T-helper 1 cell treated with Interleukin-12 subunit alpha and Interleukin-12 subunit beta and Interleukin-4 antibody, amounts not matched to agents 30 ng/mL and 1 ng/mL, for 36 hours (primary cell): ENCODE results near the gene TXN2. TPM values are rescaled to one million over a fixed set of nuclear protein-coding genes. Genes with fewer than 3 reads are reported as not detected.
"Not testable (repeated sequence)": the region's sequence is repeated elsewhere in the genome, so short reads cannot be mapped to it uniquely, and the experiment has no call there.

ENCODE experiments used
- intact Hi-C: fragments of 100-400 bp; cut with micrococcal nuclease; formaldehyde crosslinking; loops from one replicate; pipeline ENCODE4 v1.15.1; 2024
- total RNA-seq: library from RNA; stranded (reverse); gene quantifications from 2 replicates; pipeline ENCODE4 v1.2.3, GENCODE V29; 2022

Gene TXN2
- total RNA-seq, 1 donor from 2014 or later: 67.6 TPM

DNA sequence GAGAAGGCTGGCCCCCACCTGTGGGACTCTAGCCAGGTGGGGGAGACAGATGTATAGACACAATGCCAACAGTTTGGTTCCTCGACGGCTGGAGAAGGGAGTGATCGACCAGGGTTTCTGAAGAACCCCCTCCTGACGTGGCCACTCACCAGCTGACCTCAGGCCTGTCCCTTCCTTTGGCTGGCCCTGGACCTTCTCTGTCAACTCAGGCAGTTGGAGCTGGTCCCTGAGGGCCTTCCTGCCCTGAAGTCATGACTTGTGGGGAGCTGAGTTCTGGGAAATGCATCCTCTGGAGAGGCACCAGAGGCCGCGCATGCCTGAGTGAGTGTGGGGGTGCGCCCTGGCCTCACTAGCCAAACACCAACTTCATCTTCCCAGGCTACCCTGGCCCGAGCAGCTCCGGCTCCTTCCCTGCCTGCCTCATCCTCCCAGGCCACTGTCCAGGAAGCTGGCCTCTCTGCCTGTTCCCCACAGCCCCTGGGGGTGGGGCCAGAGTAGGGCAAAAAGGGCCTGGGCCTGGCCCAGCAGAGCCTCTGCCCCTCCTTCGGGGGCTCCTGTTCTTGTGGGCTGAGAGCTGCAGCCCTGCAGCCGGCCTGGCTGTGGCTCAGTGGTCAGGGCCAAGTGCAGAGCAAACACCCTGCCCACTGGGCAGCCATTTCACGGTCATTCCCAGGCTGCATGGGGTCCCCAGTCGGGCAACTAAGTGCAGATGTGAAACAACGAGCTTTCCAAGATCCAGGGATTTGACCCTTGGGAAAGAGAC is 23.6 kb downstream of the TXN2 start:
- intact Hi-C loops: loop anchor here (5.0 kb wide), 1 partner anchor 156 kb away; no protein-coding TSS in a partner anchor

DNA sequence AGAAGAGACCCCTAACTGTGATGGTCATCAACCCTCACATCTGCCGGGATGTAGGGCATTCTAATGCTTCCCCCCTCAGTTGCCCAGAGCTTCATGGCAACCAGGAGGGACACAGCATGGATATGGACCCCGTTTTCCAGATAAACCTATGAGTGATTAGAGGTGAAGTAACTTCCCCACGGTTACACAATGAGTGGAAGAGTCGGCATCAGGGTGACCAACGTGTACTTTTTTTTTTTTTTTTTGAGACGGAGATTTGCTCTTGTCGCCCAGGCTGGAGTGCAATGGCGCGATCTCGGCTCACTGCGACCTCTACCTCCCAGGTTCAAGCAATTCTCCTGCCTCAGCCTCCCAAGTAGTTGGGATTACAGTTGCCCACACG is 25.0 kb downstream of the TXN2 start:
- intact Hi-C loops: loop anchor here (5.0 kb wide), 1 partner anchor 154 kb away; no protein-coding TSS in a partner anchor

DNA sequence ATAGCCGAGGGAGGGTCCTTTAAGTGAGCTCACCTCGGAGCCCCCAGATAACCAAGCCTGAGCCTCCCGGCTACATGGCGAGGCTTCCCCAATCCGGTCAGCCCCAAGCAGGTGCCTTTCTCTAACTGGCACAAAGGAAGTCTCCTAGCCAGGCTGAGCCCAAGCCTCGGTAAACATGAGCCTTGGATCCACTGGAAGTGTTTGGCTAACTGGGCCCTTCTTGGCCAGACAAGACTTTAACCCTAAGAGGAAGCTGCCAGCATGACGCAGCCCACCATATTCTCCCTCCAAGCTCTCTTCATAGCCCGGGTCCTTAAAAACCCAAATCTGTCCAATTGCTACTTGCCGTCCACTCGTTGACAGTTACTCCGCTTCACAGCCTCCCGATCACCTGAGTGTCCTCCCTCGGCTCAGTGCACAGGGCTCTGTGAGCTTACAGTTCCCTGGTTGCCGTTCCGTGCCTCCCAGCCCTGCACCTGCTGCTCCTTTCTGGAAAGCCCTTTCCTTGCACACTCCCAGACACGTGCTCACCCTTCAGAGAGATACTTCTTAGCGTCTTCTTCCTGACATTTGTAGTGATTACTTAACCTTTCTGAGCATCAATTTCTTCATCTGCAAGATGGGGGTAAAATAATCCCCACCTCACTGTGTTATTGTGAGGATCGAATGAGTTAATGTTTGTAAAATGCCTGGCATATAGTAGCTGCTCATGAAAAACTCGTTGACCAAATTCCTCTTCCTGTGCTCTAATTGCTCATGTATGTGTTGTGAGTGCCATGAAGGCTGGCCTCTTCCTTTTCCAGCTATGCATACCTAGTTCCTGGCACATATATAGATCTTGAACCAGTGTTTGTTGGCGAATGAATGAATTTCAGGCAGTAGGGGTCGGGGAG is 25.6 kb downstream of the TXN2 start:
- intact Hi-C loops: loop anchor here (1.0 to 5.0 kb wide), 7 partner anchors 14 to 154 kb away; partner anchors contain the start of gene EIF3D

DNA sequence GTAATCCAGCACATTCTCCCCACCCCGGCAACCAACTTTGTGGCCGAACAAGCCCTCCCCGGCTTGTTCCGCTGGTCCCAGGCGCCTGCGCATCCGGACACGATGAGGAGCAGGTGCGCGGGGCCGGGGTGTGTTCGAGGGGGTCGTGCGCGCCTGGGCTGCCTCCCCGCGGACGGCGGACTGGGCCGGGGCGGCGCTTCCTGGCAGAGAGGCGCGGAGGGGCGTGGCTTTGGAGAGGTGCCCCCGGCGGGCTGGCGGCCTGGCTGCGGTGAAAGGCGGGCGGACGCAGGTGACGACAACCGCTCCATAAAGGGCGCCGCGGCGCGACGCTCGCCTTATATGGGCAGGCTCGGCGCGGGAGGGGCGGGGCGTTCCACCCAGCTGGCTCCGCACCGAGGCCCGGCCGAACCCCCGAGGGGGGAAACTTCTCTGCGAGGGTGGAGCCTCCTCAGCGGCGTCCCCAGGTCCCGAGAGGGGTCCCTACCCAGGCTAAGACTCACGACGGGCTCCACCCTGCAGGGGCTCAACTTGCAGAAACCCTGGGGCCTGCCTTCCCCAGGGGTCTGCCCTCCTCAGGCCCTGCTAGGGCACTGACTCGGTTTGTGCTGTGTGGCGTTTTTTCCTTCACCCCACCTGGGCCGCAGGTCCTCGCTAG is 26.4 kb downstream of the TXN2 start:
- intact Hi-C loops: loop anchor here (1.0 to 5.0 kb wide), 7 partner anchors 15 to 153 kb away; partner anchors contain the start of gene EIF3D

DNA sequence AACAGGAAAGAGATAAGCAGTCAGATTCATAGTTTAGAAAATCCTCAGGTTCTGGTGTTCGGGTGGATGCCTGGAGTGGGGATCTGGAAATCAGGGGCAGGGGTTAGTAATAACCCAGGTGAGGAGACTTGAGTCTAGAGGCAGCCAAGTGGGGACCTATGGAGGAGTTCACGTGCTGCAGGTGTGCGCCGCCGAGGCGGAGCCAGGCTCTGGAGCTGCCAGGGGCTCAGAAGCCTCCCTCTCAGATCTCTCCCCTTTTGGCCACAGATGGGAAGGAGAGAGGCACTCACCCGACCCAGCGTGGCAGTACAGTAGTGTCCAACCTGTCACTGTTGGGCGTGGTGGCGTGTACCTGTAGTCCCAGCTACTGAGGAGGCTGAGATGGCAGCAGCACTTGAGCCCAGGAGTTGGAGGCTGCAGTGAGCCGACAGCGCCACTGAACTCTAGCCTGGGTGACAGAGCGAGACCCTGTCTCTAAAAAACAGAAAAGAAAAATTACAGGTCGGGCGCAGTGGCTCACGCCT is 27.5 kb downstream of the TXN2 start:
- intact Hi-C loops: no loop called here

DNA sequence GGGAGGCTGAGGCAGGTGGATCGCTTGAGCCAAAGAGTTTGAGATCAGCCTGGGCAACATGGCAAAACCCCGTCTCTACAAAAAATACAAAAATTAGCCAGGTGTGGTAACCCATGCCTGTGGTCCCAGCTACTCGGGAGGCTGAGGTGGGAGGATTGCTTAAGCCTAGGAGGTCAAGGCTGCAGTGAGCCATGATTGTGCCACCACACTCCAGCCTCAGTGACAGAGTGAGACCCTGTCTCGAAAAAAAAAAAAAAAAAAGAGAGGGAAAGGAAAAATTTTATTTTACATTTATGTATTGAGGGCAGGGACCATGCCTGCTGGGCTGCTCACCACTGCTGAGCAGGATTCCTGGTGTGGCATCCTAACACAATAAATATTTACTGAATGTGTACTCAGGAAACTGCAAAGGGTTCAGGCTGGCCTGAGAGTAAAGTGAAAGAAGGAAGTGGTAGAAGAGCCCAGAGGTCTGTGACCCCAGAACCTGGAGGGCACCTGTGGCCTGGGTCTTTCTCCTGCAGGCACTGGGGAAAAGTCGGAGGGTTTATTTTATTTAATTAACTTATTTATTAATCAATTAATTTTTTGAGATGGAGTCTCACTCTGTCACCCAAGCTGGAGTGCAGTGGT is 28.3 kb downstream of the TXN2 start:
- intact Hi-C loops: not testable (repeated sequence)

DNA sequence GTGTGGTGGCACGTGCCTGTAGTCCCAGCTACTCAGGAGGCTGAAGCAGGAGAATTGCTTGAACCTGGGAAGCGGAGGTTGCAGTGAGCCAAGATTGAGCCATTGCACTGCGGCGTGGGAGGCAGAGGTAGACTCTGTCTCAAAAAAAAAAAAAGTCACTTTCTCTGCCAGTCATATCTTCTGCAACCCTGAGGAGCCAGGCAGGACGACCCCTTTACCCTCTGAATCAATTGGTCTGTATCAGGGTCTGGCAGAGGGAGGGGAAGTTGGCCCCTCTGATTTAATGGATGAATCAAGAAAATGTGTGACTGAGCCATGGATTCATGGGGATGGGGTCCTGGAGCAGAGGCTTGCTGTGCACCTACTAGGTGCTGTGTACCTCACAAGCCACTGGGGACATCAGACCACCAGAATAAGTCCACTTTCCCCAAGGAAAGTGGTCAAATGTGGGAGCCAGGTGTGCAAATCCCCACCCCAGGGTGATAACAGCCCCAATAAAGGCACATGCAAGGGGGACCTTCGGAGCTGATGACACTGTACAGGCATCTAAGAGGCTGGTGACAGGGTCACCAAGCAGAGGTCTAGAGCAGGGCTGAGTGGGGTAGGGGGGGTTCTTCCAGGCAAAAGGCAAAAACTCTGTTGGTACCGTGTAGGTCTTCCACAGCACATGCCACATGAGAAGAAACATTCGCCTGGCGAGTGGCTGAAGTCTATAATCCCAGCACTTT is 29.0 kb downstream of the TXN2 start:
- intact Hi-C loops: no loop called here

DNA sequence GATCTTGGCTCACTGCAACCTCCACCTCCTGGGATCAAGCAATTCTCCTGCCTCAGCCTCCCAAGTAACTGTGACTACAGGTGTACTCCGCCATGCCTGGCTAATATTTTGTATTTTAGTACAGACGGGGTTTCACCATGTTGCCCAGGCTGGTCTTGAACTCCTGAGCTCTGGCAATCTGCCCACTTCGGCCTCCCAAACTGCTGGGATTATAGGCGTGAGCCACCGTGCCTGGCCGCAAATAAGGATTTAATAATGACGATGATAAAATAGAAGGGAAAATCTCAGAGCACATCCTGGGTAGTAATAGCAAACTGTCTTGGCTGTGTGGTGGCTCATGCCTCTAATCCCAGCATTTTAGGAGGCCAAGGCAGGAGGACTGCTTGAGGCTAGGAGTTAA is 30.5 kb downstream of the TXN2 start:
- intact Hi-C loops: loop anchor here (1.0 kb wide), 5 partner anchors 30 to 86 kb away; partner anchors contain the start of genes EIF3D and TXN2

DNA sequence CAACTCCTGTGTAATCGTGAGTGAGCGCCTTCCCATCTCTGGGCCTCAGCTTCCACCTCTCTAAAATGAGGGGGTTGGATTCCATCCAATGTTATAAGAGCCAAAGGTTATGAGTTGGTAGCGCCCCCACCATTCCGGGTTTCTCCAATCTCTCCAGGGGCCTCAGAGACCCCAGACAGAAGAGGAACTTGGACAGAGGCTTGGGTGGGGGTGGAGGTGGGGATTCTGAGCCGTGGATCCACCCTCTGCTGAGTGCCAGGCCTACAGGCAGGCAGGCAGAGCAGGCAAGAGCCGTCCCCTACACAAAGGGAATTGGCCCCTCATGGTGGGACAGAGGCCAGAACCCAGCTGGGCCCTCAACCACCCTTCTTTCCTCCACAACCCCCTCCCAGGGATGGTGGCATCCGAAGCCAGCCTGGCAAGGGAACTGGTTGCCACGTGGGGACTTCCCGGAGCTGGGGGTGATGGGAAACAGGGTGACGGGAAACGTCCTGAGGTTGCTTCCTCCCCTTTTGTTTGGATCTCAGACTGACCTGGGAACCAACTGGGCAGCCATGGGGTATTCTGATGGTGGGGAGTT is 31.8 kb downstream of the TXN2 start:
- intact Hi-C loops: no loop called here

DNA sequence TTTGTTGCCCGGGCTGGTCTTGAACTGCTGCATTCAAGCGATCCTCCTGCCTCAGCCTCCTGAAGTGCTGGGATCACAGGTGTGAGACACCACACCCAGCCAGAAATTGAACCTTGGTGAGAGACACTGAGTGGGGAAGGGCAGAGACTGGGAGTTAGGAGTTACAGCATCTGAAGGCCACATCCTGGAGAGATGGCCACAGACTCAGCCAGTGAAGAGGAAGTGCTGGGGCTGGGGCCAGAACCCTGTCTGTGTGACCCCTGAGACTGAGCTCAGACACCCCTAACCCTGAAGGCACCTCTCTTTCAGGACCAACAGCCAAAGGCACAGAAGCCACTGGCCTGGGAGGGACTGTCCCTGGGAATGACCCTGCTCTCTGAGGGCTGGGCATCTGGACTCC is 33.8 kb downstream of the TXN2 start:
- intact Hi-C loops: no loop called here

DNA sequence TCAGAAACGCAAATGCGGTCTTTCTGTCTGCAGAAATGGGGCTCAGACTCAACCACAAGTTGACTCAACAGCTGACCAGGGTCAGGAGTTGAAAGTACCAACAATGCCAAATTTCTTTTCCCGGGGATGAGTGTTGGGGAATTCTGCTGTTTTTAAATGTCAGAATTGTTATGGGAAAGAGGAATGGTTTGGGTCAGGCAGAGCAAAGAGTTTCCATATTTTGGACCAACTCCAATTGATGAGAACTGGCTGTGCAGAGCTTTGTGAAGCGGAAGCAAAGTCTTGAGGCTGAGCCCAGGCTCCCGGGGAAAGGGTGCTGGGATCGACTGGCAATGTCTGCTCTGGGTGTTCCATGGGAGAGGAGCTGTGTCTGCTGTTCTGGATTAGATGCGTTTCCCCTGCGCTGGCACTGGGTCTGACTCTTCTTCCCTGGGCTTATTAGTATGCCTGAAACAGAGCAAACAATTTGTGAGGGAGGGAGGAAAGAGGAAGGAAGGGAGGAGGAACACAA is 36.2 kb downstream of the TXN2 start:
- intact Hi-C loops: no loop called here

DNA sequence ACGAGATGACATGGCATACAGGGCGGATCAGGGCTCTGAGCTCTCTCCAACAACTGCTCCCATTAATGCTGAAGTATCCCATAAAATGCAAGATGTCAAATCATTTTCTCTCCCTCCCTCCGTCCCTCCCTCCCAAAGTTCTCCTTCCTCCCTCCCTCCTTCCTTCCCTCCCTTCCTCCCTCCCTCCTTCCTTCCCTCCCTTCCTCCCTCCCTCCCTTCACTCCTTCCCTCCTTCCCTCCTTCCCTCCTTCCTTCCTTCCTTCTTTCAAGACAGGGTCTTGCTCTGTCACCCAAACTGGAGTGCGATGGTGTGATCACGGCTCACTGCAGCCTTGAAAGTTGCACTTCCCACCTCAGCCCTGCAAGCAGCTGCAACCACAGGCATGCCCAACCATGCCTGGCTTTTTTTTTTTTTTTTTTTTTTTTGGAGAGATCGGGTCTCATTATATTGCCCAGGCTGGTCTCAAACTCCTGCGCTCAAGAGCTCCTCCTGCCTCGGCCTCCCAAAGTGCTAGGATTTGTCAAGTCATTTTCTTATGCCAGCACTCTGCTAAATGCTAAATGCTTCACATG is 38.2 kb downstream of the TXN2 start:
- intact Hi-C loops: no loop called here

DNA sequence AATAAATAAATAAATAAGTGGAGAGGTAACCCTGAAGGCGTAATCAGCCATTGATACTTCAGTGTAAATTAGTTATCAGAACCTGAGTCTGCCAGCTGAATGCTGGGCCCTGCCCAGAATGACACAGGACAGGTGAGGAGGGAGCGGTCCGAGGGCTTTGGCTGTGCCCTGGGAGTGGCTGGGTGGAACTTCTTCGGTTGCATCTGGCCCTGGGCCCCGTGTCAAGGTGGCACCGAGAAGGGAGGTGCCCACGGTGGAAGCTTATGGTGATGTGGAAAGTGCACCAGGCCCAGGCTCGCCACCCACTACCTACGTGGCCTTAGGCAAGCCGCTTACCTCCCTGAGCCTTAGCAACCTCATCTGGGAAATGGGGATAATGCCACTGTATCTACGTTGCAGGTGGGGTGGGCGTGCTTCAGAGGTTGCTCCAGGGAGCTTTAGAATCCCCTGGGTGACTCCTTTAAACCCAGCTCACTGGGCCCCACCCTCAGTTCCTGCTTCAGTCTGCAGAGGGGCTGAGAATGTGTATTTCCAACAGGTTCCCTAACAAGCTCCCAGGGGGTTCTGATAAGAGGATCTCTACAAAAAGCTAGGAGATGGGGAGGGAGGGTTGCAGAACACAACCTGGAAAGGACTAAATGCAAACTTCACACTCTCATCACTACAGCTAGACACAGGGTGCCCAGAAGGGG is 38.8 kb downstream of the TXN2 start:
- intact Hi-C loops: no loop called here

DNA sequence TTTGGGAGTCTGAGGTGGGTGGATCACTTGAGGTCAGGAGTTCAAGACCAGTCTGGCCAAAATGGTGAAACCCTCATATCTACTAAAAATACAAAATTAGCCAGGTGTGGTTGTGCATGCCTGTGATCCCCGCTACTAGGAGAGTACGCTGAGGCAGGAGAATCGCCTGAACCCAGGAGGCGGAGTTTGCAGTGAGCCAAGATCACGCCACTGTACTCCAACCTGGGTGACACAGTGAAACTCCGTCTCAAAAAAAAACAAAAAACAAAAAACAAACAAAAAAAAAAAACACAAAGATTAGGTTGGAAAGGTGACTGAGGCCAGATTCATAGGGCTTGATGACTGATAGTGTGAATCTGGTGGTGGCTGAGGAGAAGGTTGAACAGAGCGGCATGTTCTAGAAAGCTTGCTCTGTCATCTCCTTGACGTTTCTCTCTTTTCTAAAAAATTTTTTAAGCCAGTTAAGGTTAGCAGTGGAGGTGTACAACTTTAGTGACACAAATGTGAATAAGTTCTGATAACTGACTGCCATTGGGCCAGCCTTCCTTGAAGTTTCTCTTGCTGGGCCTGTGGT is 40.9 kb downstream of the TXN2 start:
- intact Hi-C loops: no loop called here

DNA sequence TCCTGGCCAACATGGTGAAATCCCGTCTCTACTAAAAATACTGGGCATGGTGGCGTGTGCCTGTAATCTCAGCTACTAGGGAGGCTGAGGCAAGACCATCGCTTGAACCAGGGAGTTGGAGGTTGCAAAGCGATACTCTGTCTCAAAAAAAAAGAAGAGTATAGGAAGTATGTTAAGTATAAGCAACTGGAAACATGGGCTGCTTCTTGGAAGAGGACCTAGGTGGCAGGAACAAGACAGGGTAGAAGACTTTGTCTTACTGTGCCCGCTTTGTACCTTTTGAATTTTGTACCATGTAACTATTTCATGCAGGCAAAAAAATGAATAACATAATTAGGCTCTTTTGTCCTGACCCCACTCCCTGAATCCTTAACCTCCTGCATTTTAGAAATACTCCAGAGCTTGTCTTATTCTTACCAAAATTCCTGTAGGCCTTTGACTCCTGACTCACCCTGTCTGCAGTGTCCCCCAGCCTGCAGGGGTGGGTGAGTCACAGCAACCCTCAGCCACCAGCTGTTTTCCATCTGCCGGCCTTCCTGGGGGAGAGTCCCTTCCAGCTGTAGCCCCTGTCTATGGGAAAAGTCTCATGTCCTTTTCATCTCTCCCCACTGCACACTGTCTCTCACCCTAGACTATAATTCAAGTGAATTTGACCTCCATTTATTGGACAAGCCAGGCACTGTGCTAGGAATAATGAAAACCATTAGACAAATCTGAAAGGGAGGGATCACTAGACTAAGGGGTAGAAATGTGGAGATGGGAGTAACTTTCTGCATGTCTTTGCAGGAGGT is 41.8 kb downstream of the TXN2 start:
- intact Hi-C loops: no loop called here

DNA sequence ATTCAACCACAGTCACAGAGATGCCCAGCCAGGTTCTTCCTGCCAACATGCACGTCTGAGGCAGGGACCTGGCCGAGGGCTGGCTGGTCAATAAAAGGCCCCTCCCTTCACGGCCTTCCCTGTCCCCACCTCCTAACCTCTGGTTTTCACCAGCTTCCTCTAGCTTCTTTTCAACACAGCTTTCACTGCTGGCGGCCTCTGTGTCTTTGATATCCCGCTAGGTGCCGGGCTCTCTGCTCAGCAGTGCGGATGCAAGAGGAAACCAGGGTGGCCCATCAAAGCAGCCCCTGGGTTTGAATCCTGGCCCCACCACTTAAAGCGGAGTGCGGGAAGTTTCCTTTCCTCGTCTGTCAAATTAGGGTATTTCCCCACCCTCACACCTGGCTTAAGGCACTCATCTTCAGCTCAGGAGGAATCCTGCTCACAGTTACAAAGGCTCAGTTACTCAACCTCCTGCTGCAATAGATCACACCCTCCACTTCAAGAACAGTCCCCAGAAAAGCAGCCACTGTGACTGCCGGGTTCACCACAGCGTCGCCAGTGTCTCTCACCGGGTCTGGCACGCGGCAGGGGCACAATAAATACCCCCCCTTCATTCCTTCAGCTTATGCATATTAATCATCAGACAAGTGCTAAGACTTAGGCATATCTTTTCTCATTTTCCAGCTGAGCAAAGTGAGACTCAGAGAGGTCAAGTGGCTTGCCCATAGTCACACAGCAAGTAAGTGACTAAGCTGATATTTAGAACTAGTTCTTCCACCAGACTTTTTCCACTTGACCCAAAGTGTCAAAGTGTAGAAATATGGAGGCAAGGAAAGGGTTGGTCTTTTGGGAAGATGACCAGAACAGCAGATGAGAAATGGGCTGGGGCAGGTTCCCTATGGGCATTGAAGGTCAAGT is 45.7 kb downstream of the TXN2 start:
- intact Hi-C loops: loop anchor here (1.0 kb wide), 1 partner anchor 20 kb away; no protein-coding TSS in a partner anchor
